Glutamatergic neuron (in vitro differentiated cells): Measurements from ENCODE around the gene IMPA2. TPM values are rescaled to one million over a fixed set of nuclear protein-coding genes. Genes with fewer than 3 reads are reported as not detected.

Experiments
- DNase-seq: peaks from one replicate; pipeline ENCODE4 v3.0.0; 2022
- H3K27ac Mint-ChIP-seq: one replicate; pipeline ENCODE4 v1.8.0; 2020; ENCODE audit warnings: mild to moderate bottlenecking, mixed read lengths, inconsistent platforms; ENCODE audit not compliant: unreplicated experiment
- H3K27me3 Mint-ChIP-seq: one replicate; pipeline ENCODE4 v1.8.0; 2020; ENCODE audit warnings: mild to moderate bottlenecking, moderate library complexity, mixed read lengths, inconsistent platforms; ENCODE audit not compliant: unreplicated experiment
- H3K36me3 Mint-ChIP-seq: one replicate; pipeline ENCODE4 v1.8.0; 2020; ENCODE audit warnings: mild to moderate bottlenecking, mixed read lengths, inconsistent platforms; ENCODE audit not compliant: unreplicated experiment
- H3K4me1 Mint-ChIP-seq: one replicate; pipeline ENCODE4 v1.8.0; 2020; ENCODE audit warnings: mild to moderate bottlenecking, low read depth, mixed read lengths, inconsistent platforms; ENCODE audit not compliant: unreplicated experiment
- H3K4me3 Mint-ChIP-seq: one replicate; pipeline ENCODE4 v1.8.0; 2020; ENCODE audit warnings: mild to moderate bottlenecking, mixed read lengths, inconsistent platforms; ENCODE audit not compliant: unreplicated experiment
- H3K9me3 Mint-ChIP-seq: one replicate; pipeline ENCODE4 v1.8.0; 2020; ENCODE audit warnings: mild to moderate bottlenecking, moderate library complexity, mixed read lengths, inconsistent platforms; ENCODE audit not compliant: unreplicated experiment
- total RNA-seq: library from RNA; stranded (reverse); fragmentation: NEBNext Ultra II Directional; extraction: Animal tissue kit (Norgen Biotek cat#: 25700); gene quantifications from one replicate; pipeline ENCODE4 v1.2.1, GENCODE V29; 2021; ENCODE audit not compliant: unreplicated experiment
- TF ChIP-seq, protein P1 (sequence below): fragments of 200-600 bp; sonication (generic); IDR thresholded peaks from one replicate; pipeline ENCODE4 v1.5.0; 2021; ENCODE audit not compliant: partially characterized antibody, unreplicated experiment

The IMPA2 gene
- total RNA-seq, 1 donor from 2014 or later, result 103 TPM

DNA sequence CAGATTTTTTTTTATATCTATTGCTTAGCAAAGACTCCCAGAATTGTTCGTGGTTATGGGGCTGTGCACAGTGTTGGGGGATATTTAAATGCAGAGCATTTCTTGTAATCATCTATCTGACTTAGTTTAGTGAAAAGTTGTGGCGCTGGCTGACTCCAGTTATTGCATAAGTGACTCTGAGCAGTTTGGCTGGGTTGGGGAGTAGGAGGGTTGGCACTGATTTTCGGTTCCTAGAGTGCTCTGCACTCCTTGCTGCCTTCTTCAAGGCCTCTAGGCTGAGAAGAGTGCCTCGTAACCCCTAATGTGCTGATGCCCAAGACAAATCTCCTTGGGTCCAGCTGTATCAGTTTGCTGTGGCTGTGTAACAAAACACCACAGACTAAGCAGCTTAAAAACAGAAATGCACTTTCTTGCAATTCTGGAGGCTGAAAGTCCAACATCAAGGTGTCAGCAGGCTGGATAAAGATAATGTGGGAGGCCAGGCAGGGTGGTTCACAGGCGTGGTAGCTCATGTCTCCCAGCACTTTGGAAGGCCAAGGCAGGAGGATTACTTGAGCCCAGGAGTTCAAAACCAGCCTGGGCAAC is 6.5 kb upstream of the IMPA2 start:
- peaks cover 7% of the 10 kb centered on the region for H3K9me3 Mint-ChIP-seq
- no peak overlapping the region for H3K27ac Mint-ChIP-seq
- peaks cover 3% of the 10 kb centered on the region for H3K36me3 Mint-ChIP-seq
- H3K27me3 Mint-ChIP-seq, result peaks cover 7% of the 10 kb centered on the region
- peaks cover 6% of the 10 kb centered on the region for H3K4me1 Mint-ChIP-seq
- no peak overlapping the region for H3K4me3 Mint-ChIP-seq
- DNase-seq, result no peak
- TF ChIP-seq, protein P1, sequence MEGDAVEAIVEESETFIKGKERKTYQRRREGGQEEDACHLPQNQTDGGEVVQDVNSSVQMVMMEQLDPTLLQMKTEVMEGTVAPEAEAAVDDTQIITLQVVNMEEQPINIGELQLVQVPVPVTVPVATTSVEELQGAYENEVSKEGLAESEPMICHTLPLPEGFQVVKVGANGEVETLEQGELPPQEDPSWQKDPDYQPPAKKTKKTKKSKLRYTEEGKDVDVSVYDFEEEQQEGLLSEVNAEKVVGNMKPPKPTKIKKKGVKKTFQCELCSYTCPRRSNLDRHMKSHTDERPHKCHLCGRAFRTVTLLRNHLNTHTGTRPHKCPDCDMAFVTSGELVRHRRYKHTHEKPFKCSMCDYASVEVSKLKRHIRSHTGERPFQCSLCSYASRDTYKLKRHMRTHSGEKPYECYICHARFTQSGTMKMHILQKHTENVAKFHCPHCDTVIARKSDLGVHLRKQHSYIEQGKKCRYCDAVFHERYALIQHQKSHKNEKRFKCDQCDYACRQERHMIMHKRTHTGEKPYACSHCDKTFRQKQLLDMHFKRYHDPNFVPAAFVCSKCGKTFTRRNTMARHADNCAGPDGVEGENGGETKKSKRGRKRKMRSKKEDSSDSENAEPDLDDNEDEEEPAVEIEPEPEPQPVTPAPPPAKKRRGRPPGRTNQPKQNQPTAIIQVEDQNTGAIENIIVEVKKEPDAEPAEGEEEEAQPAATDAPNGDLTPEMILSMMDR, result no peak

DNA sequence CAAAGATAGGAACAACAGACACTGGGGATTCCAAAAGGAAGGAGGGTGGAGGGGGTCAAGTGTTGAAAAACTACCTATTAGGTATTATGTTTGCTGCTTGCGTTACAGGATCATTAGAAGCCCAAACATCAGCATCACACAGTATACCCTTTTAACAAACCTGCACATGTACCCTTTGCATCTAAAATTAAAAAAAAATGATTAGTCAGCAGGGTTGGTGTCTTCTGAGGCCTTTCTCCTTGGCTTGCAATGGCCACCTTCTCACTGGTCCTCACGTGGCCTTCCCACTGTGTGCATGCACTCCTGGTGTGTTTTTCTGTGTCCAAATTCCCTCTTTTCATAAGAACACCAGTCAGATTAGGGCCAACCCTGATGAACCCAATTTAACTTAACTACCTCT is 5.6 kb upstream of the IMPA2 start:
- peaks cover 9% of the 10 kb centered on the region for H3K9me3 Mint-ChIP-seq
- no peak for DNase-seq
- TF ChIP-seq, protein P1, result no peak
- H3K36me3 Mint-ChIP-seq, result peaks cover 3% of the 10 kb centered on the region
- H3K27ac Mint-ChIP-seq, result peak overlapping the region; percentile 33
- peaks cover 7% of the 10 kb centered on the region for H3K27me3 Mint-ChIP-seq
- no peak overlapping the region for H3K4me3 Mint-ChIP-seq
- peaks cover 10% of the 10 kb centered on the region for H3K4me1 Mint-ChIP-seq

GRCh38 chr18:11976315-11977152 is 4.8 kb upstream of the IMPA2 start:
- TF ChIP-seq, protein P1, result no peak
- peaks cover 3% of the 10 kb centered on the region for H3K36me3 Mint-ChIP-seq
- H3K4me3 Mint-ChIP-seq, result no peak overlapping the region
- peaks cover 7% of the 10 kb centered on the region for H3K27me3 Mint-ChIP-seq
- H3K9me3 Mint-ChIP-seq, result peaks cover 8% of the 10 kb centered on the region
- H3K4me1 Mint-ChIP-seq, result peaks cover 10% of the 10 kb centered on the region
- DNase-seq, result no peak
- H3K27ac Mint-ChIP-seq, result peak overlapping the region; percentile 80

DNA sequence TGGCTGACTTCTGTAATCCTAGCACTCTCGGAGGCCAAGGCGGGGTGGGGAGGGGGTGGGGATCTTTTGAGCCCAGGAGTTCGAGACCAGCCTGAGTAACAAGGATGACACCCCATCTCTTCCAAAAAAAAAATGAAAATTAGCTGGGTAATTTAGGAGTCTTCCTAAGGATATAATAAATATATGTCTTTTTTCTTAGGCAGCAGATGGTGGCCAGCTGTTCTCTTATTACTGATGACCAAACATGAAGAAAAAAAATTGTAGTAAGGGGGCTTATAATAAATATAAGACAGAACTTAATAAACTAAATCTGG is 4.2 kb upstream of the IMPA2 start:
- TF ChIP-seq, protein P1, result no peak
- DNase-seq, result no peak
- peaks cover 10% of the 10 kb centered on the region for H3K4me1 Mint-ChIP-seq
- peaks cover 10% of the 10 kb centered on the region for H3K9me3 Mint-ChIP-seq
- peak overlapping the region; percentile 80 for H3K27ac Mint-ChIP-seq
- H3K27me3 Mint-ChIP-seq, result peaks cover 7% of the 10 kb centered on the region
- no peak overlapping the region for H3K4me3 Mint-ChIP-seq
- peaks cover 3% of the 10 kb centered on the region for H3K36me3 Mint-ChIP-seq

- Mint-ChIP-seq H3K36me3 (peaks cover 3% of the 10 kb centered on the region), H3K4me1 (peaks cover 20% of the 10 kb centered on the region), H3K9me3 (peaks cover 18% of the 10 kb centered on the region), H3K27me3 (peaks cover 4% of the 10 kb centered on the region), H3K4me3 (peak overlapping the region; percentile 45), H3K27ac (no peak overlapping the region)
- TF ChIP-seq, protein P1, result no peak
- no peak for DNase-seq
Measured at GRCh38 chr18:11978956-11979355, 2.4 kb upstream of the IMPA2 start.
